Lower leg skin (tissue), 4 donors: Measurements from ENCODE around the gene C1QTNF6. TPM values are rescaled to one million over a fixed set of nuclear protein-coding genes. Genes with fewer than 3 reads are reported as not detected.

Experiments
- DNase-seq, 2 donors: peaks; one replicate each; pipeline ENCODE4 v3.0.0-alpha.2; 2019; ENCODE audit warnings: low spot score in 2 of 2
- H3K4me3 ChIP-seq: fragments of 200-600 bp; sonication (generic); 2 replicates; pipeline ENCODE4 v1.5.1; 2017; ENCODE audit warnings: mild to moderate bottlenecking, low read depth; ENCODE audit not compliant: poor library complexity, severe bottlenecking
- CTCF ChIP-seq, 3 donors: fragments of 450-650 bp; IDR thresholded peaks; one replicate each; pipeline ENCODE4 v1.5.1; 2016; ENCODE audit warnings: antibody characterized with exemption in 3 of 3, mild to moderate bottlenecking in 3 of 3, moderate library complexity in 2 of 3
- POLR2A ChIP-seq, 2 donors: fragments of 450-650 bp; IDR thresholded peaks; one replicate each; pipeline ENCODE4 v1.6.1; 2016 to 2017; ENCODE audit warnings: antibody characterized with exemption in 2 of 2, mild to moderate bottlenecking in 1 of 2, moderate library complexity in 1 of 2
- WGBS, 2 donors: methylation state at CpG; one replicate each; pipeline ENCODE4 v1.1.5; 2018; 5-methylcytosine and 5-hydroxymethylcytosine counted together
- intact Hi-C: fragments of 100-400 bp; cut with DNase I; formaldehyde crosslinking; loops from one replicate; pipeline ENCODE4 v1.15.0; 2023; ENCODE audit warnings: low total_unique reads
- total RNA-seq, 4 donors: library from RNA; depleted of rRNA; stranded (reverse); fragments of >200 nt; gene quantifications; one replicate each; pipeline ENCODE4 v1.1.0, GENCODE V29; 2016

C1QTNF6 gene
- total RNA-seq, 4 donors from 2014 or later, result 0.81 to 8.9 (median 2.1) TPM

GRCh38 chr22:37165940-37166674 lies 21.9 kb downstream of the C1QTNF6 start:
- intact Hi-C loops, result no loop called here
- TF ChIP-seq POLR2A (IDR thresholded peaks at IDR 0.05), result no peak
- no peak for TF ChIP-seq CTCF (IDR thresholded peaks at IDR 0.05)
- 60 to 66% methylated on average over 21 to 25 of the region's 25 CpGs for WGBS, 2 donors
- H3K4me3 ChIP-seq, result no peak overlapping the region
- no peak for DNase-seq

- H3K4me3 ChIP-seq, result no peak overlapping the region
- DNase-seq, result no peak
- intact Hi-C loops, result no loop called here
- WGBS, 2 donors, result 74 to 75% methylated on average over 9 of the region's 9 CpGs
- TF ChIP-seq POLR2A (IDR thresholded peaks at IDR 0.05), result no peak
- no peak for TF ChIP-seq CTCF (IDR thresholded peaks at IDR 0.05)
These were observed 23.0 kb downstream of the C1QTNF6 start for GRCh38 chr22:37165066-37165465.

GRCh38 chr22:37164505-37164887 lies 23.6 kb downstream of the C1QTNF6 start:
- DNase-seq, result no peak
- WGBS, 2 donors, result 72 to 86% methylated on average over 4 to 5 of the region's 5 CpGs
- no peak overlapping the region for H3K4me3 ChIP-seq
- intact Hi-C loops, result no loop called here
- TF ChIP-seq POLR2A (IDR thresholded peaks at IDR 0.05) (no peak), CTCF (IDR thresholded peaks at IDR 0.05) (no peak)

GRCh38 chr22:37163575-37164504 lies 24.2 kb downstream of the C1QTNF6 start:
- DNase-seq, result no peak
- TF ChIP-seq CTCF (IDR thresholded peaks at IDR 0.05) (no peak), POLR2A (IDR thresholded peaks at IDR 0.05) (no peak)
- H3K4me3 ChIP-seq, result no peak overlapping the region
- 79 to 87% methylated on average over 22 of the region's 22 CpGs for WGBS, 2 donors
- intact Hi-C loops, result no loop called here

GRCh38 chr22:37163096-37163489 lies 25.0 kb downstream of the C1QTNF6 start:
- H3K4me3 ChIP-seq, result no peak overlapping the region
- DNase-seq, result no peak
- intact Hi-C loops, result no loop called here
- 82 to 85% methylated on average over 5 of the region's 5 CpGs for WGBS, 2 donors
- TF ChIP-seq CTCF (IDR thresholded peaks at IDR 0.05) (no peak), POLR2A (IDR thresholded peaks at IDR 0.05) (no peak)
